GM19238 (cell line): ENCODE results near the gene CALHM2.
A peak's percentile ranks its signal among the peaks of the same experiment; 100 is the strongest.
"Not testable (repeated sequence)": the region's sequence is repeated elsewhere in the genome, so short reads cannot be mapped to it uniquely, and the experiment has no call there.

Experiments
- DNase-seq: peaks from one replicate; pipeline ENCODE4 v3.0.0; 2011; ENCODE audit warnings: low spot score; ENCODE audit not compliant: insufficient read length

The CALHM2 gene

DNA sequence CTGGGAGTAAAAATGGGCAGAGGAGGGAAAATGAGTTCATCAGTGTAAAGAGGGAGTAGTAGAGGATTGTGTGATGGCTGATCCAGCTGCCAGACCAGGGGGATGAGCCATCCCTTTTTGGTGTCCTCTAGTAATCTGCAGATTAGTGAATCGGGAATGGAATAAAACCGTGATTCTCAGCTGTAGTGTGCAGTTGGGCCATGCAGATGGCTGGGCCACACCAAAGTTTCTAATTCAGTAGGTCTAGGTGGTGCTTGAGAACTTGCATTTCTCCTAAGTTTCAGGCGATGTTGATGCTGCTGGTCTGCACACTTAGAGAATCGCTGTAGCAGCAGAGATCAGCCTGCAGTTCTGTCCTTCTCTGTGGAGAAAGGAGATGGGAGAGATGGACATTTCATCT is 33.1 kb downstream of the CALHM2 start:
- no peak for DNase-seq

DNA sequence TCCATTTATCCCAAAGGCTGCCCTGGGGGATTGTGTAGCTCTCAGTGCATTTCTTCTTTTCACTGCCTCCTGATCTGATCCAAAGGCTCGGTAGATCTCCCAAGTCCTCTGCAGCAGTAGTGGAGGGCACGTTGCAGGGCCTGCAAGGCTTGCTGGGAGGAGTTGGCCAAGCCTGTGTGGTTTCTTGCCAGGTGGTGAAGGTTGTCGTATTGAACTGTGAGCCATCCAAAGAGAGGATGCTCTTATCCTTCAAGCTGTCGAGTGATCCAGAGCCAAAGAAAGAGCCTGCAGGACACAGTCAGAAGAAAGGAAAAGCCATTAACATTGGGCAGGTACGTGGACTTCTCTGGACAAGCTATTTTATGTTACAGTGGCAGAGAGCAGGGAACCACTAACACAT is 34.6 kb downstream of the CALHM2 start:
- no peak for DNase-seq

DNA sequence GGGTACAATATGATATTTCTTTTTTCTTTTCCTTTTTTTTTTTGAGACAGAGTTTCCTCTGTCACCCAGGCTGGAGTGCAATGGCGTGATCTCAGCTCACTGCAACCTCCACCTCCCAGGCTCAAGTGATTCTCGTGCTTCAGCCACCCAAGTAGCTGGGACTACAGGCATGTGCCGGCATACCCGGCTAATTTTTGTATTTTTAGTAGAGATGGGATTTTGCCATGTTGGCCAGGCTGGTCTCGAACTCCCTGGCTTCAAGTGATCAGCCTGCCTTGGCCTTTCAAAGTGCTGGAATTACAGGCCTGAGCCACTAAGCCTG is 35.1 kb downstream of the CALHM2 start:
- not testable (repeated sequence) for DNase-seq

DNA sequence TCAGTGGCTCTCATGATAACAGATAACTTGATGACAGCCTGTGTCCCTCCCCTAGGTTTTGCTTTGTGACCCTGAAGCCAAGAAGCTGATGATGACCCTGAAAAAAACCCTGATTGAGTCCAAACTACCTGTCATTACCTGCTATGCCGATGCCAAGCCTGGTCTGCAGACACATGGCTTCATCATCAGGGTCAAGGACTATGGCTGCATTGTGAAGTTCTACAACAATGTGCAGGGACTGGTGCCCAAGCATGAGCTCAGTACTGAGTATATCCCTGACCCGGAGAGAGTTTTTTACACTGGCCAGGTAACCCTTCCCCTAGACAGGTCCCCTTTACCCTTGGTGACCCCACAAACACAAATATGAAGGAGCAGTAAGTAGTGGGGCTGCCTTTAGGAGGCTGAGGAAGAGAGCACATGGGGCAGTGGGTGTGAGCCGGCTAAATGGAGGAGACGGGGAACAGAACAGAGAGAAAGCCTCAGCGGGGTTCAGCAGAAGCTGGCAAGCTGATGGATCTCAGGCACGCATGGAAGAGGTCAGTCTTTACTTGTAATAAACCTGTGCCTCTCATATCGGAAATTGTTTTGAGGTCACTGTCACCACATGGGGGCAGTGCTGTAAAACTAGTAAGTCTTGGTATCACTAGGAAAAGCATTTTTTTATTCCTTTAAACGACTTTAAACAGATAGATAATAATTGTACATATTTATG is 35.6 kb downstream of the CALHM2 start:
- DNase-seq: peak; percentile 16

DNA sequence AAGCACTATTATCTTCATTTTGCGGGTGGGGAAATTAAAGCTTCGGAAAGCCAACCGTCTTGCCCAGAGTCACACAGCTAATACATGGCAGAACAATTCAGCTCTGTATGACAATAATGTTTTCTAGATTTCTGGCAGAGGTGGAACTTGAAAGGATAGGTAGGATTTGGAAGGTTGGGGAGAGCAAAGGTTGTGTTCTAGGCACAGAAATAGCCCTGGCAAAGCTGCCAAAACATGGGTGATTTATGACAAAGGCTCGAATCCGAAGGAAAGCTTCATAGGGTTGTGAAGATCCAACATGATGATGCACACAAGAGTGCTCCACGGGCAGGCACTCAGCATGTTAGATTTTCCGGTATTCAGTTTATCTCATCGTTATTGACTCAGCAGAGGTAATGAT is 36.6 kb downstream of the CALHM2 start:
- no peak for DNase-seq

DNA sequence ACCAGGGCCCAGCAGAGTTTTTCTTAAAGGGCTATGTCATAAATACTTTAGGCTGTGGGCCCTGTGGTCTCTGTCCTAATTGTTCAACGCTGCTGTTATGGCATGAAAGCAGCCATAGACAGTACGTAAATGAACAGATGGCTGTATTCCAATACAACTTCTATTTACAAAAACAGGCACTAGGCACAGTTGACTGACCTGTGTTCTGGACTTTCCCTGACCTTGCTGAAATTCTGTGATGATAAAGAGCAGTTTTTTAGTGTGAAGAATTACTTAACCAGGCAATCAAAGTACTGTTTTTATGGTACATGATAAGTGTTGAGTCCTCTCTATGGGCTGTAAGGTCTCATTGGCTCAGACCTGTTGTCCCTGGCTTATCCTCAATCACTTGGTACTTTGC is 38.6 kb downstream of the CALHM2 start:
- DNase-seq: no peak

DNA sequence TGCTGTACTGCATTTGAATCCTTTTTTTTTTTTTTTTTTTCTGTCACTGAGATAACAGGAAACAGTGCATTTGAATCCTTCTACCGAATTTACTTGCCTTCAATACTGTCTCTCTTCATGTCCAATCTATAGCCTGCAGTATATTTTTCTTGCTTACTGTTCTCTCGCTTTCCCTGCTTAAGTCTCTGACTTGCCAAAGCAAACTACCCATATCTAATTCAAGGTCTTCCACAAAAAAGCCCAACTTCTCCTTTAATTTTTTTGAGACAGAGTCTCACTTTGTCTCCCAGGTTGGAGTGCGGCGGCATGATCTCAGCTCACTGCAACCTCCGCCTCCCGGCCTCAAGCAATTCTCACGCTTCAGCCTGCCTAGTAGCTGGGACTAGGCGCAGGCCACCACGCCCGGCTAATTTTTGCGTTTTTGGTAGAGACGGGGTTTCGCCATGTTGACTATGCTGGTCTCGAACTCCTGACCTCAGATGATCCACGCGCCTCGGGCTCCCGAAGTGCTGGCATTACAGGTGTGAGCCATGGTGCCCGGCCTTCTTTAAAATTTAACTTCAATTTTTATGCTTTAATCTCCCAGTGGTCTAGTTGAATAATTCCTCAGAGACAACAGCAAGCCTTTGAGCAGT is 54.9 kb downstream of the CALHM2 start:
- no peak for DNase-seq

DNA sequence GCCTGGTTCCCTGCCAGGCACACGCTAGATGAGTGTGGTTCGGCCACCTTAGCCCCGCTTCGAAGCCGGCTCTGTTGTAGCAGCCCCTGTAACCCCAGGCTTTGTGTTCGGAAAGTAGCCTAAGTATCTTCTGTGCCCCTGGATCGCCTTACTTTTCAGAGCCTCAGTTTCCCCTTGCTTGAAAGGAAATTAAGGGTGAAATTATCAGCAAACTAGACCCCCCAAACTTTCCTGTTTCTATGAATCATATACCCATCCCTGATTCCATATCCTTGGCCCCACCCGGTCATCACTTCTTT is 55.4 kb downstream of the CALHM2 start:
- no peak for DNase-seq
